Endothelial cell (in vitro differentiated cells): Measurements from ENCODE around the gene PARD3. TPM values are rescaled to one million over a fixed set of nuclear protein-coding genes. Genes with fewer than 3 reads are reported as not detected.

ENCODE experiments used
- DNase-seq: peaks from one replicate; pipeline ENCODE4 v3.0.0; 2021; ENCODE audit warnings: low spot score
- H3K27ac Mint-ChIP-seq: one replicate; pipeline ENCODE4 v1.8.0; 2021; ENCODE audit warnings: mixed read lengths, inconsistent platforms; ENCODE audit not compliant: unreplicated experiment
- H3K27me3 Mint-ChIP-seq: one replicate; pipeline ENCODE4 v1.8.0; 2021; ENCODE audit warnings: mild to moderate bottlenecking, moderate library complexity, mixed read lengths, inconsistent platforms; ENCODE audit not compliant: unreplicated experiment
- H3K36me3 Mint-ChIP-seq: one replicate; pipeline ENCODE4 v1.8.0; 2021; ENCODE audit warnings: mild to moderate bottlenecking, low read depth, mixed read lengths, inconsistent platforms; ENCODE audit not compliant: unreplicated experiment
- H3K4me1 Mint-ChIP-seq: one replicate; pipeline ENCODE4 v1.8.0; 2021; ENCODE audit warnings: mild to moderate bottlenecking, mixed read lengths, inconsistent platforms; ENCODE audit not compliant: unreplicated experiment
- H3K4me3 Mint-ChIP-seq: one replicate; pipeline ENCODE4 v1.8.0; 2021; ENCODE audit warnings: mild to moderate bottlenecking, mixed read lengths, inconsistent platforms; ENCODE audit not compliant: unreplicated experiment
- H3K9me3 Mint-ChIP-seq: one replicate; pipeline ENCODE4 v1.8.0; 2021; ENCODE audit warnings: mixed read lengths, inconsistent platforms; ENCODE audit not compliant: unreplicated experiment
- CTCF ChIP-seq: fragments of 200-600 bp; sonication (generic); IDR thresholded peaks from one replicate; pipeline ENCODE4 v1.5.0; 2021; ENCODE audit warnings: antibody characterized with exemption; ENCODE audit not compliant: unreplicated experiment
- total RNA-seq: library from RNA; stranded (reverse); fragmentation: NEBNext Ultra II Directional; extraction: Animal tissue kit (Norgen Biotek cat#: 25700); gene quantifications from one replicate; pipeline ENCODE4 v1.2.1, GENCODE V29; 2021; ENCODE audit not compliant: unreplicated experiment

PARD3 gene
- total RNA-seq, 1 donor from 2014 or later, result 35.2 TPM

GRCh38 chr10:34319197-34319846 is 495.8 kb downstream of the PARD3 start:
- peaks cover 2% of the 10 kb centered on the region for H3K27me3 Mint-ChIP-seq
- H3K9me3 Mint-ChIP-seq, result no peaks in the 10 kb centered on the region
- H3K27ac Mint-ChIP-seq, result no peak overlapping the region
- no peaks in the 10 kb centered on the region for H3K36me3 Mint-ChIP-seq
- no peak for DNase-seq
- no peak overlapping the region for H3K4me3 Mint-ChIP-seq
- peaks cover 14% of the 10 kb centered on the region for H3K4me1 Mint-ChIP-seq
- TF ChIP-seq CTCF, result no peak

DNA sequence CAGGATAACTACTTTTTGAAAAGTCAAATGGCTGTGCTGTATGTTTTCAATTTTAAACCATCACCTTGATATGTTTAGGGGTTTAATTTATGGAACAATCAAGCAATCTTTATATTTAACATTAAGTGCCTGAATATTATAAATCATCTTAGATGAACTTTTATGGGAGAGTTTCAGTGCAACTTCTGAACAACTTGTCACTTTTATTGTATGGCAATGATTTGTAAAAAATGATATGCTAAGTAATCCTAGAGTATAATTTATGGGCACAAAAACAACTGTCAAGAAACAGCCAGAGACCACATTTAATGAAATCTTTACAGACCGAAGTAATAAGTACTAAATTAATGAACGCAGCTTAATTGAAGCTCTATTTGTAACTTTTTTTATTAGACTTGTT is 498.9 kb downstream of the PARD3 start:
- no peak overlapping the region for H3K4me3 Mint-ChIP-seq
- H3K9me3 Mint-ChIP-seq, result no peaks in the 10 kb centered on the region
- no peak for DNase-seq
- no peaks in the 10 kb centered on the region for H3K36me3 Mint-ChIP-seq
- peaks cover 2% of the 10 kb centered on the region for H3K27me3 Mint-ChIP-seq
- no peak overlapping the region for H3K27ac Mint-ChIP-seq
- TF ChIP-seq CTCF, result no peak
- peaks cover 19% of the 10 kb centered on the region for H3K4me1 Mint-ChIP-seq

- H3K27ac Mint-ChIP-seq, result peak overlapping the region; percentile 96
- H3K27me3 Mint-ChIP-seq, result peaks cover 2% of the 10 kb centered on the region
These were observed 500.6 kb downstream of the PARD3 start for GRCh38 chr10:34314457-34314856.

GRCh38 chr10:34313888-34314287 is 501.2 kb downstream of the PARD3 start:
- H3K9me3 Mint-ChIP-seq, result no peaks in the 10 kb centered on the region
- peaks cover 2% of the 10 kb centered on the region for H3K27me3 Mint-ChIP-seq
- peak overlapping the region; percentile 28 for H3K4me3 Mint-ChIP-seq
- peaks cover under 1% of the 10 kb centered on the region for H3K36me3 Mint-ChIP-seq
- peaks cover 21% of the 10 kb centered on the region for H3K4me1 Mint-ChIP-seq
- peak overlapping the region; percentile 96 for H3K27ac Mint-ChIP-seq
- no peak for TF ChIP-seq CTCF
- DNase-seq, result no peak

More at GRCh38 chr10:34314457-34314856, 500.6 kb downstream of the PARD3 start:
- no peaks in the 10 kb centered on the region for H3K36me3 Mint-ChIP-seq
- H3K4me1 Mint-ChIP-seq, result peaks cover 19% of the 10 kb centered on the region
- no peaks in the 10 kb centered on the region for H3K9me3 Mint-ChIP-seq
- DNase-seq, result no peak
- no peak overlapping the region for H3K4me3 Mint-ChIP-seq
- no peak for TF ChIP-seq CTCF

DNA sequence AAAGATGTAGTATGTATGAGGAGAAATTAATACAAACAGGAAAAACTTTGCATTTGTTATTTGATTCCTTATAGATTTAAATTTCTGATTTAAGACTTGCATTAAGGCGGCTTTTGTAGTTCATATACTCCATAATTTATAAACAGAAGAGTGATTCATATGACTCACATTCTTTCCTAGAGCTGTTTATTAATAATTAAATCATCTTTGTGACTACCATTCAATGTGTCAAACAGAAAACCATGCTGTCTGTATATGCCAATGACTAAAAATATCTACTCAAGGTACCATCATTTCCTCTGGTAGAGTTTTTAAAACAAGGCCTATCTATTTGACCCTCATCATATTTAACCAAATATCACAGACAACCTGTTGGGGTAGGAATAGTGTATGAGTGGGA is 501.7 kb downstream of the PARD3 start:
- peak overlapping the region; percentile 96 for H3K27ac Mint-ChIP-seq
- H3K9me3 Mint-ChIP-seq, result no peaks in the 10 kb centered on the region
- peaks cover 6% of the 10 kb centered on the region for H3K36me3 Mint-ChIP-seq
- H3K4me3 Mint-ChIP-seq, result peak overlapping the region; percentile 28
- DNase-seq, result no peak
- peaks cover 5% of the 10 kb centered on the region for H3K27me3 Mint-ChIP-seq
- peaks cover 24% of the 10 kb centered on the region for H3K4me1 Mint-ChIP-seq
- no peak for TF ChIP-seq CTCF
